Measurements from ENCODE around the gene MALT1.

DNA sequence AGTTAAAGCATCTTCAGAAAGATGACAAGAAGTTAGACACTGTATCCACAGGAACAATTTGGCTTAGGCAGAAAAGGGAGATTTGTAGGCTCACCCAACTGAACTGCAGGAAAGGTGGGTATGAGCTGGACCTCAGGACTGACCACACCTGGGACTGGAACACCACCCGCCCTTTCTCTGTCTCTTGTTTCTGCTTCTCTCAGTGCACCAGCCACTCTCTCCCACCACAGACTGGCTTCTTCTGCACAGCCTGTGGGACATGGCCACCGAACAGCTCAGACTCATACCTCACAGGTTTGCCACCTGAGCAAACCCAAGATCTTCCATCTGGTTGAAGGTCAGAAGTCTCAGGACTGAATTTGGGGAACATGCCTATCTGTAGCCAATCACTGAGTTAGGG is 14.2 kb upstream of the MALT1 start:
- TF ChIP-seq, protein P1, sequence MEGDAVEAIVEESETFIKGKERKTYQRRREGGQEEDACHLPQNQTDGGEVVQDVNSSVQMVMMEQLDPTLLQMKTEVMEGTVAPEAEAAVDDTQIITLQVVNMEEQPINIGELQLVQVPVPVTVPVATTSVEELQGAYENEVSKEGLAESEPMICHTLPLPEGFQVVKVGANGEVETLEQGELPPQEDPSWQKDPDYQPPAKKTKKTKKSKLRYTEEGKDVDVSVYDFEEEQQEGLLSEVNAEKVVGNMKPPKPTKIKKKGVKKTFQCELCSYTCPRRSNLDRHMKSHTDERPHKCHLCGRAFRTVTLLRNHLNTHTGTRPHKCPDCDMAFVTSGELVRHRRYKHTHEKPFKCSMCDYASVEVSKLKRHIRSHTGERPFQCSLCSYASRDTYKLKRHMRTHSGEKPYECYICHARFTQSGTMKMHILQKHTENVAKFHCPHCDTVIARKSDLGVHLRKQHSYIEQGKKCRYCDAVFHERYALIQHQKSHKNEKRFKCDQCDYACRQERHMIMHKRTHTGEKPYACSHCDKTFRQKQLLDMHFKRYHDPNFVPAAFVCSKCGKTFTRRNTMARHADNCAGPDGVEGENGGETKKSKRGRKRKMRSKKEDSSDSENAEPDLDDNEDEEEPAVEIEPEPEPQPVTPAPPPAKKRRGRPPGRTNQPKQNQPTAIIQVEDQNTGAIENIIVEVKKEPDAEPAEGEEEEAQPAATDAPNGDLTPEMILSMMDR (IDR thresholded peaks at IDR 0.05), result no peak
- TF ChIP-seq POLR2A (IDR thresholded peaks at IDR 0.05) (no peak), POLR2AphosphoS5 (IDR thresholded peaks at IDR 0.05) (no peak)
